Progenitor cell of endocrine pancreas (in vitro differentiated cells): ENCODE results near the gene TAF1B. TPM values are rescaled to one million over a fixed set of nuclear protein-coding genes. Genes with fewer than 3 reads are reported as not detected.

Experiments
- DNase-seq: peaks from one replicate; pipeline ENCODE4 v3.0.0; 2021; ENCODE audit warnings: low spot score; ENCODE audit not compliant: unreplicated experiment
- H3K27ac Mint-ChIP-seq: 2 replicates; pipeline ENCODE4 v1.8.0; 2021; ENCODE audit warnings: mild to moderate bottlenecking, moderate library complexity, mixed read lengths
- H3K27me3 Mint-ChIP-seq: 2 replicates; pipeline ENCODE4 v1.8.0; 2021; ENCODE audit warnings: mixed read lengths
- H3K36me3 Mint-ChIP-seq: 2 replicates; pipeline ENCODE4 v1.8.0; 2022; ENCODE audit warnings: mixed read lengths; ENCODE audit not compliant: insufficient read depth
- H3K4me1 Mint-ChIP-seq: 2 replicates; pipeline ENCODE4 v1.8.0; 2021; ENCODE audit warnings: low read depth, mixed read lengths
- H3K4me3 Mint-ChIP-seq: 2 replicates; pipeline ENCODE4 v1.8.0; 2021; ENCODE audit warnings: low read depth, mild to moderate bottlenecking, moderate library complexity, mixed read lengths
- H3K9me3 Mint-ChIP-seq: 2 replicates; pipeline ENCODE4 v1.8.0; 2021; ENCODE audit warnings: low read depth, mixed read lengths
- total RNA-seq: library from RNA; stranded (reverse); gene quantifications from 2 replicates; pipeline ENCODE4 v1.2.1, GENCODE V29; 2021
- TF ChIP-seq, protein P1 (sequence below): fragments of 200-600 bp; sonication (generic); IDR thresholded peaks from one replicate; pipeline ENCODE4 v1.5.0; 2021; ENCODE audit warnings: antibody characterized with exemption, mild to moderate bottlenecking; ENCODE audit not compliant: unreplicated experiment

Gene TAF1B
- total RNA-seq, 1 donor from 2014 or later = 30.5 TPM

DNA sequence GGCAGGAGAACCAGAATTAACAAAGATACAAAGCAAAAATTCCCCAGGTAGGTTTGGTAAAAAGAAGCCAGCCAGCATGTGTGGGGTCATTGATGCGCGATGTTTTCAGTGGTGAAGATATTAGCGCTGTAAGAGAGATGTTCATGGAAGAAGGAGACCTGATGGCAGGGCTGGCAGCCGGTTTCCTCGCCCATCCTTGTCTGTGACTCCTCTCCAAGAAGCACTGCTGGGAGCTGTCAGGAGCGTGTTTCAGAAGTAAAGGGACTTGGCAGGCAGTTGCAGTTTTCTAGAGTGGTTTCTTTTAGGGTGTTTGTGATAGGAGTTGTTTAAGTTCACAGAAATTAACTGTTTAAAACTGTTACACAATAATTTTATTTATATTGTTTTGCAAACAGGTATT is 24.6 kb downstream of the TAF1B start:
- no peaks in the 10 kb centered on the region for H3K27me3 Mint-ChIP-seq
- H3K27ac Mint-ChIP-seq = no peak overlapping the region
- H3K36me3 Mint-ChIP-seq = peaks cover 20% of the 10 kb centered on the region
- H3K4me3 Mint-ChIP-seq = no peak overlapping the region
- H3K4me1 Mint-ChIP-seq = no peaks in the 10 kb centered on the region
- no peak for DNase-seq
- TF ChIP-seq, protein P1, sequence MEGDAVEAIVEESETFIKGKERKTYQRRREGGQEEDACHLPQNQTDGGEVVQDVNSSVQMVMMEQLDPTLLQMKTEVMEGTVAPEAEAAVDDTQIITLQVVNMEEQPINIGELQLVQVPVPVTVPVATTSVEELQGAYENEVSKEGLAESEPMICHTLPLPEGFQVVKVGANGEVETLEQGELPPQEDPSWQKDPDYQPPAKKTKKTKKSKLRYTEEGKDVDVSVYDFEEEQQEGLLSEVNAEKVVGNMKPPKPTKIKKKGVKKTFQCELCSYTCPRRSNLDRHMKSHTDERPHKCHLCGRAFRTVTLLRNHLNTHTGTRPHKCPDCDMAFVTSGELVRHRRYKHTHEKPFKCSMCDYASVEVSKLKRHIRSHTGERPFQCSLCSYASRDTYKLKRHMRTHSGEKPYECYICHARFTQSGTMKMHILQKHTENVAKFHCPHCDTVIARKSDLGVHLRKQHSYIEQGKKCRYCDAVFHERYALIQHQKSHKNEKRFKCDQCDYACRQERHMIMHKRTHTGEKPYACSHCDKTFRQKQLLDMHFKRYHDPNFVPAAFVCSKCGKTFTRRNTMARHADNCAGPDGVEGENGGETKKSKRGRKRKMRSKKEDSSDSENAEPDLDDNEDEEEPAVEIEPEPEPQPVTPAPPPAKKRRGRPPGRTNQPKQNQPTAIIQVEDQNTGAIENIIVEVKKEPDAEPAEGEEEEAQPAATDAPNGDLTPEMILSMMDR = no peak
- H3K9me3 Mint-ChIP-seq = peaks cover 9% of the 10 kb centered on the region

DNA sequence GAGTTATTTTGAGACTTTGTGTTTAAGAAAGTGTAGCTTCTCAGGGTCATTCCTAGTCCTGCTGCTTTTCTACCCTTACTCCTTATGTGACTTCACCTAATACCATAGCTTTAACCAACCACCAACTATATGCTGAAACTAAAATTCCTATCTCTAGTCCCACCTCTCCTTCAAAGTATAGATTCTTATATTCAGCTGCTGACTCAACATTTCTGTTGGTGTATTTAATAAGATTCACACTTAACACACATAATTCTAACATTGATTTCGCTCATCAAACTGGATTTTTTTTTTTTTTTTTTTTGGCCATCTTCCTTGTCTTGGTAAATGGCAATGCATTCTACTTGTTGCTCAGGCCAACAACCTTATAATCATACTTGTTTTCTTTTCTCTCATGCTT is 30.1 kb downstream of the TAF1B start:
- no peak overlapping the region for H3K4me3 Mint-ChIP-seq
- H3K36me3 Mint-ChIP-seq = peaks cover 33% of the 10 kb centered on the region
- no peak overlapping the region for H3K27ac Mint-ChIP-seq
- DNase-seq = no peak
- TF ChIP-seq, protein P1 = no peak
- H3K9me3 Mint-ChIP-seq = no peaks in the 10 kb centered on the region
- H3K4me1 Mint-ChIP-seq = no peaks in the 10 kb centered on the region
- no peaks in the 10 kb centered on the region for H3K27me3 Mint-ChIP-seq

DNA sequence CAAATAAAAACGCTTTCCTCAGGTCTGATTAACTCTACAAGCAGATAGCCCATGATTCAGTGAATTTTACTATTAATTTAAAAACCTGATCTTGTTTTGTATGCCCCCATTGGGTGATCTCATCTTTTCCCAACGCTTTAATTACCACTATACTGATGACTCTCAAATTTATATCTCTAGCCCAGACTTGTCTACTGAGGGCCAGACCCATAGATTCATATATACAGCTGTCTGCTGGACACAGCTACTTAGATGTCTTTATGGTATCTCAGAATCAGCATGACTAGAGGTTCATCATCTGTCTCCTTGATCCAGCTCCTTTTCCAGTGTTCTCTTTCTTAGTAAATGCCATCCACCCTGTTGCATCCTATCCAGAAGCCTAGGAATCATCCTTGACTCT is 33.8 kb downstream of the TAF1B start:
- Mint-ChIP-seq H3K27ac (no peak overlapping the region), H3K27me3 (no peaks in the 10 kb centered on the region), H3K4me3 (no peak overlapping the region), H3K4me1 (peaks cover 6% of the 10 kb centered on the region), H3K36me3 (peaks cover 30% of the 10 kb centered on the region), H3K9me3 (no peaks in the 10 kb centered on the region)
- TF ChIP-seq, protein P1 = no peak
- DNase-seq = no peak

DNA sequence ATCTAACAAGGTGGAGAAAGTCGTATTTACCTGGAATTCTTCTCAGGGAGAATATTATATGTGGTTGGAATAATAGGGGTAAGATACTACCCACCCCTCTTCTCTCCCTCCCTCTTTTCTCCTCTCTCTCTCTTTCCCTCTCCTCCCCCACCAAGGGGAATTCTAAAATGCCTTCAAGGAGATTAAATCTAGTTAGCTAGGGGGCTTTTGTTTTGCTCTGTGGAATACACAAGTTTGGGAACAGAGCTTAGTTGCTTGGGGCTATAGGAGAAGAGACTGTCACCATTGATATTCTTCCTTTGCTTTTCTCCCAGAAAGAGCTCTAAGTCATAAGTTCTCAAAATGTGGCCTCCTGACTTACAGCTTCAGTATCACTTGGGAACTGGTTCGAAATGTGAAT is 34.5 kb downstream of the TAF1B start:
- H3K9me3 Mint-ChIP-seq = no peaks in the 10 kb centered on the region
- peaks cover 30% of the 10 kb centered on the region for H3K36me3 Mint-ChIP-seq
- H3K4me3 Mint-ChIP-seq = no peak overlapping the region
- TF ChIP-seq, protein P1 = no peak
- H3K4me1 Mint-ChIP-seq = peaks cover 6% of the 10 kb centered on the region
- no peaks in the 10 kb centered on the region for H3K27me3 Mint-ChIP-seq
- no peak for DNase-seq
- no peak overlapping the region for H3K27ac Mint-ChIP-seq

DNA sequence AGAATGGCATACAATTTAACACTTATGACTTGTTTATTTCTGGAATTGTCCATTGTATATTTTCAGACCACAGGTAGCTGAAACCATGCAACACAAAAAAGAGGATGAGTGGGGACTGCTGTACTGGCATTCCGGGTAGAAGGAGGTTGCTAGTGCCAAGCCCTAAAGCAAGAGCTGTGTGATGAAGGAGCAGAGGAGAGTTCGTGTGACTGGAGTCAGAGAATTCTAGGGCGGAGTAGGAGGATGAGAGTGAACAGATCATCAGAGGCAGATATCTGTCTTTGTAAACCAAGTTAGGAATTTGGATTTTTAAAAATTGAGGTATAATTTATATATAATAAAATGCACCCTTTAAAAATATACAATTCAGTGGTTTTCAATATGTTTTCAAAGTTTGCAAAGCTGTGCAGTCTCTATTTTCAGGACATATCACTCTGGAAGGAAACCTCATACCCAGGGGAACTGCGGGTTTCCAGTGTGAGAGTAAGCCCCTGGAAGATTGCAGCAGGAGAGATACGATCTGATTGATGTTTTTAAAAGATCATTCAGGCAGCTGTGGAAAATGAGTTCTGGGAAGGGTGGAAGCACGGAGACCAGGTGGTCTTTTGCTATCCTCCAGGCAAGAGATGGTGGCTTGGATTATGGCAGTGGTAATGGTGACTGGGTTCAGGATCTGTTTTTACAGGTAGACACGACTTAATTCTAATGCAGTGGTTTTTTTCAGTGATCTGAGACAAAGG is 36.4 kb downstream of the TAF1B start:
- no peak overlapping the region for H3K4me3 Mint-ChIP-seq
- DNase-seq = no peak
- H3K4me1 Mint-ChIP-seq = peaks cover 6% of the 10 kb centered on the region
- TF ChIP-seq, protein P1 = no peak
- no peaks in the 10 kb centered on the region for H3K9me3 Mint-ChIP-seq
- no peak overlapping the region for H3K27ac Mint-ChIP-seq
- H3K27me3 Mint-ChIP-seq = no peaks in the 10 kb centered on the region
- H3K36me3 Mint-ChIP-seq = peaks cover 21% of the 10 kb centered on the region
